CD1c-positive myeloid dendritic cell (primary cell): ENCODE results near the gene RPS16.

Source experiments
- DNase-seq: peaks from one replicate; pipeline ENCODE4 v3.0.0-alpha.2; 2016; ENCODE audit errors: extremely low spot score

RPS16 gene

DNA sequence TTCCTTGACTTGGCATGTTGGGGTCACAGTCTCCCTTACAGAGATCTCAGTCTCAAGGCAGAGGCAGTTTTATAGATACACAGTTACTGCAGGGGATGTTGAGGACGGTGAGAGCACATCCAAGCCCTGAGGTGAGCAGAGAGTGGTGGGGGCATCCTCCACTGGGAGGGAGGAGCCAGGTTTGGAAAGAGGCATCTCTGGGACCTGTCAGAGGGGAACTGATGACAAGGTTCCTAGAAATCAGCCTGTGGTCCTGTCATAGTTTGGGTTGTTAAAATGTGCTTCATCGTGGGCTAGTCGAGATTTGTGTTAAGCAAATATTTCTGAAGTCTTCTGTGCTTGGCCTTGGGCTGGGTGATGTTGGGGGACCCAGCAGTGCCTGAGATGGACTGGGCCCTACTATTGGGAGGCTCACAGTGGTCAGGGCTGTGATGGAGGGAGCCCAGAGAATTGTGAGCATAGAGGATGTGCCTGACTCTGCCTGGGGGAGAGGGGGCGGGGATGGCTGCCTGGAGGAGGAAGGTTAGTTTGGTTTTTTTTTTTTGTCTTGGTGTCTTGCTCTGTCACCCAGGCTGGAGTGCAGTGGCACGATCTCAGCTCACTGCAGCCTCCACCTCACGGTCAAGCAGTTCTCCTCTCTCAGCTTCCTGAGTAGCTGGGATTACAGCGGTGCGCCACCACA, 13.5 kb upstream of the RPS16 start:
- no peak for DNase-seq

DNA sequence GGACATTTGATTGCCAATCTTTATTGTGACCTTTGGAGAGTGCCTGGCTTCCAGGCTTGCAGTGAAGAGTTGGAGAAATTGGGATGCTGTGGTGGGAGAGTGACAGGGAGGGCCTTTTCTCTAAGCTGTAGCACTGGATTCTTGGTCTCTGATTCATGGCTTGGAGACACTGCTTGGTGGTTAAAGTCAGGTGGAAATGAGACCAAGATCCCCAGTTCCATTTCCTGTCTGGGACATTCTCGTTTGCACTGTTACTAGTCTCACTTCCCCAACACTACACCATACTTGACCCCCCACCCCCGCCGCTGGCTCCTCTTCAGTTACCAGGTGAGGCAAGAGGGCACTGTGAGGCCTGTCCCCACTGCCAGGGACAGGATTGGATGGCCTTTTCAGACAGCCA, 12.5 kb upstream of the RPS16 start:
- peak; percentile 53 for DNase-seq

DNA sequence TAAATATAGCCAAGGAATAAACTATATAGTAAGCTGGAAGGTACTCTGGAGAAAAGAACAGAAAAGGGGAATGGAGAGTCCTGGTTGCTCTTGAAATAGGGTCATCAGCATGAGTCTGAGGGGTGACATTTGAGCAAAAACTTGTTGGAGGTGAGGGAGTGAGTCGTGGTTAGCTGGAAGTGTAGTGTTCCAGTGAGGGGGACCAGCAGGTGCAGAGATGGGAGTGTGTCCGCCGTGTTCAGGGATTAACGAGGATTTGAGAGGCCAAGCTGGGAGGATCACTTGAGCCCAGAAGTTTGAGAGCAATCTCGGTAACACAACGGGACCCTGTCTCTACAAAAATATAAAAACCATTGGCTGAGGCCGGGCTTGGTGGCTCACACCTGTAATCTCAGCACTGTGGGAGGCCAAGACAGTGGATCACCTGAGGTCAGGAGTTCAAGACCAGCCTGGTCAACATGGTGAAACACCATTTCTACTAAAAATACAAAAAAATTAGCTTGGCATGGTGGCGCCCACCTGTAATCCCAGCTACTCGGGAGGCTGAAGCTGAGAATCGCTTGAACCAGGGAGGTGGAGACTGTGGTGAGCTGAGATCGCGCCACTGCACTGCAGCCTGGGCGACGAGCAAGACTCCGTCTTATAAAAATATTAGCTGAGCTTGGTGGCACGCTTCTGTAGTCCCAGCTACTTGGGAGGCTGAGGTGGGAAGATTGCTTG, 10.8 kb upstream of the RPS16 start:
- DNase-seq, result no peak

DNA sequence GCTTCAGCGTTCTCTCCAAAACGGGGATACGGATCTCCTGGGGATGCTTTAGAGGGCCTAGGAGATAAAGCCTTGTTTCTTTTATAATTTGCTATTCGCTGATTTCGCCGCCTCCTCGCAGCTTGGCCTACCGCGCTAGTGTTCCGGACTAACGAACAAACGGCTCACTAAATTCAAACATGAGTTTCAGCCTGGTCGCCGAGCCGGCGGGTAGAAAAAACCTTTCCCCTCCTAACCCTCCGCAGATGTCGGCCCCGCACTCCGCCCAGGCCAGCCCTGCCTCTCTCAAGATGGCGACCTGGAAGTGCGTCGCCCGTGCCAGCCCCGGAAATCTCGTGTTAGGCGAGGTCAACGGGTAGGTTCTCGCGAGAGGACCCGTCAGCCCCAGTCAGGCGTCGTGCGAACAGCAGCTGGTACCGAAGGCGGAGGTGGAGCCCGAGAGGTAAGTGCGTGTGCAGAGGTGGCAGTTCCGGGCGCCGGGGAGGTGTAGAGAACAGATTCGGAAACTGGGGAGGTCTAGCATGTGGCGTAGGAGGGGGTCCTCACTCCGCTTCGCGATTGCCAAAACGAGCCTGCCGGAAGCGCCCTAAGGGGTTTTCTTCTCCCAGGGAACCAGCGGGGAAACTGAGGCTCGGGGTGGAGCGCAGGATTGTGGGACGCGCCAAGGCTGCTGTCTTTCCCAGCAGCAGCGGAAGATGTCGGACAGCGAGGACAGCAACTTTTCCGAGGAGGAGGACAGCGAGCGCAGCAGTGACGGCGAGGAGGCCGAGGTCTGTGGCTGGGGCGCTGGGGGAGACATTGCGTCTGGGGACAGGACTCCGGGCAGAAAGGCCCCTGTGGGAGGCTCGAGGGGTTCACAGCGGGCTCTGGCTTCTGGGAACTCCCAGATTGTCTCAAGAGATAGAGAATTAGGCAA, 9.7 kb upstream of the RPS16 start, which contains the start of gene SUPT5H:
Gene SUPT5H (plus strand): TSS at position 387 of the 916 bp plus-strand sequence. CDS start 309 bp downstream, at position 696.
- peak; percentile 99 for DNase-seq

DNA sequence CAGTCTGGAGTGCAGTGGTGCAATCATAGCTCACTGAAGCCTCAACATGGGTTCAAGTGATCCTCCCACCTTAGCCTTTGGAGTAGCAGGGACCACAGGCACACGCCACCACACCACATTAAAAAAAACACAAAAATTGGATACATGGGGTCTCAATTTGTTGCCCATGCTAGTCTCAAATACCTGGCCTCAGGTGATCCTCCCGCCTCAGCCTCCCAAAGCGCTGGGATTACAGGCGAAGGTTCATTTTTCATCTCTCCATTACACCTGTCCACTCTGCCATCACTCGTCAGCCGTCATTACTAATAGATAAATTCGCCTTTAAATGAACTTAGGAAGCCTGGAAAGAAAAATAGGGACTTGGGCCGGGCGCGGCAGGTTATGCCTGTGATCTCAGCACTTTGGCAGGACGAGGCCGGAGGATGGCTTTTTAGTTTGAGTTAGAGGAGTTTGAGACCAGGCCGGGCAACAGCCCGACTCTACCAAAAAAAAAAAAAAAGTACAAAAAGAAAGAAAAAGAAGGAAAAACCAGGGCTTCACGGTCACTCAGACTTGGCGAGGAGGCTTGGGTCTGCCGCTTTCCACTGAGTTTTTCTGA, 8.9 kb upstream of the RPS16 start:
- DNase-seq, result no peak

DNA sequence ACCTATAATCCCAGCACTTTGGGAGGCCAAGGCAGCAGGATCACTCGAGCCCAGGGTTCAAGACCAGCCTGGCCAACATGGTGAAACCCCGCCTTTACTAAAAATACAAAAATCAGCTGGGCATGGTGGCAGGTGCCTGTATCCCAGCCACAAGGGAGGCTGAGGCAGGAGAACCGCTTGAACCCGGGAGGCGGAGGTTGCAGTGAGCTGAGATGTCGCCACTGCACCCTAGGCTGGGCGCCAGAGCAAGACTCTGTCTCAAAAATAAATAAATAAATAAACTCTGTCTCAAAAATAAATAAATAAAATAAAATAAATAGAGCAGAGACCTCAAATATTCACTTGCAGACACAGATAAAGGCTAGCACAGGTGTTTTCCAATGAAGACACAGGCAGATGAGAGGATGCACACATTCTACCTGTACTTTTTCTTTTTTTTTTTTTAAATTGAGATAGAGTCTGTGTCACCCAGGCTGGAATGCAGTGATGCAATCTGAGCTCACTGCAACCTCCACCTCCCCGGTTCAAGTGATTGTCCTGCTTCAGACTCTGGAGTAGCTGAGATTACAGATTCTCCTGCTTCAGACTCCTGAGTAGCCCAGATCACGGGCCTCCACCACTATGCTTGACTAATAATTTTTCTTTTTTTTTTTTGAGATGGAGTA, 2.7 kb upstream of the RPS16 start:
- no peak for DNase-seq

DNA sequence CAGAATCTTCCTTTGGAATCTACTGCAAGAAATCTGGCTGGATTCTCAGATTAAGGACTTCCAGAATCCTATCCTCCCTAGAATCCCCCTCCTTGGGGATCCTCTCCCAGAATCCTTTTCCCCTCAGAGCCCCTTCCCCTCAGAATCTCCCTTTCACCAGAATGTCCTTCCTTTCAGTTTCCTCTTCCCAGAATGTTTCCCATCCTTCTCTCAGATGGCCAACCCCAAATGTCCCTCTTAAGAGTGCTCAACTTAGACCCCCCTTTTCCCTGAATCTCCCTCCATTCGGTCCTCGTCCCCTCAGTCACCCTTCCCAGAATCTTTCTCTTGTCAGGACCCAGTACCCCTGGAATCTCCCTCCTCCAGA, 584 bp upstream of the RPS16 start:
- DNase-seq, result no peak

DNA sequence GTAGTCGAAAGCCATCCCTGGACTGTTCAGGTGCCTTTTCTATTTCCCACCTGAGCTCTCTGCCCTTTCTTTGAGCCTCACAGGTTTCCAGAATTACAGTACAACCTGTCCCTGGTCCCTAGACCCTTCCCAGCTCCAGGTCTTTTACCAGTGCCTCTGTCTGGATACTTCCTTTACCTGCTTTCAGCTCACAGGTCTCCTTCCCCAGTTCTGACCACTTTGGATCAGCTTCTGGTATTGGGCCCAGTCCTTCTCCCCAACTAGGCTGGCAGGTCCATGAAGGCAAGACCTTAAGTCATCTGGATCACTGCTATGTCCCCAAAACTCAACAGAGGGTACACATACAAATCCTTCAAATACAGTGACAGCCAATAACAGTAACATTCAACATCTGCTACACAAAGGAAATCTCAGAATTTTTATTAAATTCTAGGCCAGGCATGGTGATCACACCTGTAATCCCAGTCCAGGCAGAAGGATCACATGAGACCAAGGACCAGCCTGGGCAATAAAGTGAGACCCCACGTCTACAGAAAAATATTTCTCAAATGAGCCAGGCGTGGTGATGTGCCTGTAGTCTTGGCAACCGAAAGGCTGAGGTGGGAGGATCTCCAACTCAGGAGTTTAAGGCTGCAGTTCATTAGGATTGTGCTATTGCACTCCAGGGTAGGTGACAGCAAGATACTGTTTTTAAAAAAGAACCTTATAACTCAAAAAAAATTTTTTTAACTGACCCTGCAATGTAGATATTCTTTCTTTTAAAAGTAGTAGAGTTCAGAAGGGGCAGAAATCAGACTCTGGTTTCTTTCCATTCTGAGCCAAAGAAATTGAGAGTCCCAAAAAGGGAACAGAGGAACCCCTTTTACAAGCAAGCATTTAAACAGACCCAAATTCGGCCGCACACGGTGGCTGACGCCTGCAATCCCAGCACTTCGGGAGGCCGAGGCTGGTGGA, 1.3 kb downstream of the RPS16 start:
- no peak for DNase-seq

DNA sequence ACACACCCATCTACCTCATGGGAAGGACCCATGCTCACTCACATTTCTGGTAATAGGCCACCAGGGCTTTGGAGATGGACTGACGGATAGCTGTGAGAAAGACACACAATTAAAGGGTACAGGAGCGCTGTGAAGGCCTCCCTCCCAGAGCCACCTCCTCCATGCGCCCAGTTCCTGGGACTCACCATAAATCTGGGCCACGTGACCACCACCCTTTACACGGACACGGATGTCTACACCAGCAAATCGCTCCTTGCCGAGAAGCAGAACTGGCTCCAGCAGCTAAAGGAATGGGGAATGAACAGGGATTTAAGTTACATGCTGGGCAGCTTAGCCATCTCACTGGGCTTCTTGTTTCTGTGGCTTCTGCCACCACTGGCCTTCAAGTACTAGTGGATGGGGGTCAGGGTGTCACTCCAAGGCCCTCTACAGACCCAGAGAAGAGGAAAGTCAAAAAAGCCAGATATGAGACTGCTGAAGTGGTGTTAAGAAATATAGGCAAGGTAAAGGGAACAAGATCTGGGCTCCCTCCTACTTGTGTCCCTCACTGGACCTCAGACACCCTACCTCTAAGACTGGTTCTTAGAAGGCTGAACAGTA, 2.2 kb downstream of the RPS16 start:
- no peak for DNase-seq

DNA sequence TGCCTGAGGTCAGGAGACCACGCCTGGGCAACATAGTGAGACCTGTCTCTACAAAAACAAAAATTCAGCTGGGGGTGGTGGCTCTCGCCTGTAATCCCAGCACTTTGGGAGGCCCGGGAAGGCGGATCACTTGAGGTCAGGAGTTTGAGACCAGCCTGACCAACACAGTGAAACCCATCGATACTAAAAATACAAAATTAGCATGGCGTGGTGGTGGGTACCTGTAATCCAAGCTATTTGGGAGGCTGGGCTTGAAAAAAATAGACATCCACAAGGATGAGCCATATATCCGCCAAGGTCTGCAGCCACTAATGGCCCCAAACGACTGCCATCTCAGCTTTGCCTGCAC, 3.1 kb downstream of the RPS16 start:
- no peak for DNase-seq

DNA sequence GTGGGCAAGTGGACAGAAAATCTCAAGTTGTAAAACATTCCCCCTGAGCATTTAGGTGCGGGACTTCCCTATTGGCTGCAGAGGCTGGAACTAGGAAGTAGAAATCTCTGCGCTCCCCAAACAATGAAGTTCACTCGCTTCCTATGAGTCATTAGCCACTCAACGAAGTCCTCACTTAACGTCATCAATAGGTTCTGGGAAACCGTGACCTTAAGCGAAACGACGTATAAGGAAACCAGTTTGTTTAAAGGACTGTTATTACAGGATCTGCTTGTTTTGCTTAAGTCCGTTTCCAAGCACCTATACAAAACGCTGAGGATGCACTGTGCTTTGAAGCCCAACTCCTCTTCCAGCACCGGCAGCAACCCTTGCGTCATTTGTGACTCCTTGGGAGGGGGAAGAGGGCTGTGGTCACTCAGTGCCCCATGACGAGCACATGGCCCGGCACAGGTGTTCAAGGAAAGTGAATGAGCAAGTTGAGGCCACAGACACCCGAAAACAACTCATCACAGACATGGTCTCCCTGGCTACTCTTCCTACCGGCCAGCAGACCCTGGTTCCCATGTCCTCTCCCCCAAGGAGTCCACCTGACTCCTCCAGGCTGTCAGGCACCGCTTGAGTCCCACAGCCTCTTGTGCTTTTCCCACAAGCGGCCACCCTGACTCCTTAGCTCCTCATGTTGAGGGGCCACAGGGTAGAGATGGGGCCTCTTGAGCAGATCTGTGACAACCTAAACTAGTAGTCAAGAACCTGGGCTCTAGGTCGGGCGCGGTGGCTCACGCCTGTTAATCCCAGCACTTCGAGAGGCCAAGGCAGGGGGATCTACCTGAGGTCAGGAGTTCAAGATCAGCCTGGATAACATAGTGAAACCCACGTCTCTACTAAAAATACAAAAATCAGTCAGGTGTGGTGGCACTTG, 4.8 kb downstream of the RPS16 start:
- peak; percentile 95 for DNase-seq

DNA sequence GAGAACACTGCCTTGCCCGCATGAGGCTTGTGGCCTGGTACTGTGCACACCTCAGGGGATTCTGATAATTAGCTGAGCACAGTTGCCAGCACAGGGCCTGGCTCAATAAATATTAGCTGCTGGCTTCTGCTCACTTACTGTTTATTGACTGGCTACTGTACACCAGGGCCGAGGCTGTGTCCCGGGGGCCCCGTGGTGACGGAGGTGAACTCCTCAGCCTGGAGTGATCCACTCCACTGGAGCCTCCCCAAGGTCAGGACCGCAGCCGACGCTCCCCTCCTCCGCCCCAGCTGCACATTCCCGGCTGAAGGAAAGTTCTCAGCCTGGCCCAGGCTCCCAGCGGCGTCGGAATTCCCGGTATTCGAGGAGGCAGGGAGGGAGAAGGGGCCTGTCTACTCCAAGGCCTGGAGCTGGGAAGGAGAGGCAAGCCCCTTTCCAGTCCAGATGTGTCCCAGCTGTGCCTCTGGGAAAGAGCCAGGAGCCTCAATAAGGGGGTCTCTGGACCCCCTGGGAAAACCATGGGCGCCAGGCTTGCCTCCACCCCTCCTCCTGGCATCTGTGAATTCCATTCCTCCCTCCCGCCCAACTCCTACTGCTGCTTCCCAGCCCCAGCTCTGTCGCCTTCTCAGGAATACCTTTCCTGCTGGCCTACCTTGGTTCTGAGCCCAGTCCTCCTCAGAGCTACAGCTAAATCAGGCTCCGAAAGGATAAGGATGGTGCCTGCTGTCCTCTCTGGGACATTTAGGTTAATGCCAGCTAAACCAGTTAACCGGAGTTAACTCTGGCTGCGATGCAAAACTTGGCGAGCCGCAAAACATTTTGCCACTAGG, 7.3 kb downstream of the RPS16 start:
- DNase-seq, result no peak

DNA sequence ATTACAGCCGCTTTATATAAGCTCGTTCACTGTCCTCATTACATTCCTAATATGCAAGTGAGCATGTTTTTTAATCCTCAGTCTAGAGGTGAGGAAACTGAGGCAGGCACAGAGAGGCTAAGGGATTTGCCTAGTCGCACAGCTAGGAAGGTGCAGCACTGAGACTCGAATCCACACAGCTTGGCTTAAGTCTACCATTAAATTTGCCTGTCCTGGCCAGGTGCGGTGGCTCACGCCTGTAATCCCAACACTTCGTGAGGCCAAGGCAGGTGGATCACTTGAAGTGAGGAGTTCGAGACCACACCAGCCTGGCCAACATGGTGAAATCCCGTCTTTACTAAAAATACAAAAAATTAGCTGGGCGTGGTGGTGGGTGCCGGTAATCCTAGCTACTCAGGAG, 8.0 kb downstream of the RPS16 start:
- DNase-seq, result no peak

DNA sequence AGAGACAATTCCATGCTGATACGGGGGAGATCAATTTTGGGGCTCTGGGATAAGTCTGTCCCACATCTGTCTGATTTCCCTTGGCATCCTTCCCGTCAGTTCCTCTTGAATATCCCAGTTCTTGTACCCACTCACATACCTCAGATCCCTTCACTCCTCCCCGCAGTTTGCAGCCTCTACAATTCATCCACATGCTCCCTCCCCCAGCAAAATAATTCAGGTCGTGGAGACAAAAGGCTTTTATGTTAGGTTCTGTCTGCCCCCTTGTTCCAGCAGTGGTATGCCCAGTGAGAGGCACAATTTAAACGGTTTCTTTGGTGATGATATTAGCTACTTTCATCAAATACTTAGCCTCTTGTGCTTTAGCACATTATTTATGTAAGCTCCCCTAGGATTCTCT, 9.6 kb downstream of the RPS16 start:
- no peak for DNase-seq

DNA sequence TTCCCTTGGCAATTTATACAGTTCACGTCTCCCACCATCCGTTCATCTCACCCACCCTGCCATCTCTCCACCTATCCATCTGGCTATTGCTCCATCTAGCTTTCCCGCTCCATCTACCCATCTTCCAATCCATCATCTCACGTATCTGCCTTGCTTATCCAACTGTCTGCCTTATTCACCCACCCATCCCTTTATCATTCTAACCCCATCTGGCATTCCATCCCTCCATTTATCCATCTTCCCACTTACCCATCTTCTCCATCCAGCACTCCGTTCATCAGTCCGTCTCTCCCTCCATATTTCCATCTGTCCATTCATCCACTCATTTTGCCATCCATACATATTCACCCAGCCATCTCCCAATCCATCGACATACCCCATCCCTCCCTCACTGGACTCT, 10.0 kb downstream of the RPS16 start:
- no peak for DNase-seq

DNA sequence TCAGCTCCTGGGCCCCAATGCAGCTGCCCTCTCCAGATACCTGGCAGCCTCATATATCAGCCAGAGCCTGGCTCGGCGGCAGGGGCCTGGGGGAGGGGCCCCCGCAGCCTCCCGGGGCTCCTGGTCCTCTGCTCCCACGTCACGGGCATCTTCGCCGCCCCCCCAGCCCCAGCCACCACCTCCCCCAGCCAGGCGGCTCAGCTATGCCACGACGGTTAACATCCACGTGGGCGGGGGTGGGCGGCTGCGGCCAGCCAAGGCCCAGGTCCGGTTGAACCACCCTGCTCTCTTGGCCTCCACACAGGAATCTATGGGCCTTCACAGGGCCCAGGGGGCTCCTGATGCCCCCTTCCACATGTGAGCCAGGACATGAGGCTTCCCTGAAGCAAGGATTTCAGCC, 10.8 kb downstream of the RPS16 start:
- no peak for DNase-seq

DNA sequence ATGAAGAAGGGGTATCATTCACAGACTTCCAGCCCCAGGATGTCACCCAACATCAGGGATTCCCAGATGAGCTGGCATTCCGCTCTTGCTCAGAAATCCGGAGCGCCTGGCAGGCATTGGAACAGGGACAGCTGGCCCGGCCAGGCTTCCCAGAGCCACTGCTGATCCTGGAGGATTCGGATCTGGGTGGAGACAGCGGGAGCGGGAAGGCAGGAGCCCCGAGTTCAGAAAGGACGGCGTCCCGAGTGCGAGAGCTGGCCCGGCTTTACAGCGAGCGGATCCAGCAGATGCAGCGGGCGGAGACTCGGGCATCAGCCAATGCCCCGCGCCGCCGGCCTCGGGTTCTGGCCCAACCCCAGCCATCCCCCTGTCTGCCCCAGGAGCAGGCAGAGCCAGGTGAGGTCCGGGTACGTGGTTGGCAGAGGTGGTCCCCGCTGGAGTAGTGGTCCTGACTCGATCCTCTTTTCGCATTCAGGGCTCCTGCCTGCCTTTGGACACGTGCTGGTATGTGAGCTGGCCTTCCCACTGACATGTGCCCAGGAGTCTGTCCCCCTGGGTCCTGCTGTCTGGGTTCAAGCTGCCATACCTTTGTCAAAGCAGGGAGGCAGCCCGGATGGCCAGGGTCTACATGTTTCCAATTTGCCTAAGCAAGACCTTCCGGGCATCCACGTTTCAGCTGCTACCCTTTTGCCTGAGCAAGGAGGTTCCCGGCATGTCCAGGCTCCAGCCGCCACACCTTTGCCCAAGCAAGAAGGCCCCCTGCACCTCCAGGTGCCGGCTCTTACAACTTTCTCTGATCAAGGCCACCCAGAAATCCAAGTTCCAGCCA, 12.3 kb downstream of the RPS16 start:
- no peak for DNase-seq
